ENCODE data around the gene PSMB4.
"Not testable (repeated sequence)": the region's sequence is repeated elsewhere in the genome, so short reads cannot be mapped to it uniquely, and the experiment has no call there.

The PSMB4 gene

DNA sequence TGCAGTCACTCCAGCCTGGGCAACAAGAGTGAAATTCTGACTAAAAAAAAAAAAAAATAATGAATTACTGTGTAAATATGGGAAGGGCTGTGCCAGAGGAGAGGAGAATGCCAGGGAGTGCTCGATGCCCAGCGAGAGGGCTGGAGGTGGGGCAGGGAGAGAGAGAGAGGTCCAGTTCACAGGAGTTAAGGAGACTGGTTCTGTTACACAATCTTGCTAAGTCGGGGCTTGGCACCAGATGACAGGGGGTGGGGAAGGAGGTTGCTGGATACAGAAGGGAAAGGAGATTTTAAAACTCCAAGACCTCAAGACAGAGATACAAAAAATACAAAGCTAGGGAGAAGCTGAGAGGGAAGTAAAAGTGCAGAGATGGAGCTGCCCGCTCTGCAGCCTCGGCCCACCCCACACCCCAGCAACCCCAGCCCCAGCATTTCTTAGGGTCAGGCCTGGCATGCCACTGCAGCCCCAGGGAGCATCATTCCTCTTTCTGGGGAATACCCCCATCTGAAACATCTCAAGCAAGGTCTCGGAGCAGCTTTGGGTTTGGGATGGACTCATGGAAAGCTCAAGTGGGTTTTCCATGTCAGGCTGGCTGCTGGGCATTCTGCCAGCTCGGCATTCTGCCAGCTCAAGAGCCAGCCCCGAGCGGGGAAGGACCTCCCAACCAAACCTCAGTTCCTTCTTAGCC lies 27.9 kb upstream of the PSMB4 start:
- Mint-ChIP-seq H3K4me1 (ENCODE audit: low read depth) (no peaks in the 10 kb centered on the region), H3K27ac (no peak overlapping the region)
- no peak for DNase-seq

DNA sequence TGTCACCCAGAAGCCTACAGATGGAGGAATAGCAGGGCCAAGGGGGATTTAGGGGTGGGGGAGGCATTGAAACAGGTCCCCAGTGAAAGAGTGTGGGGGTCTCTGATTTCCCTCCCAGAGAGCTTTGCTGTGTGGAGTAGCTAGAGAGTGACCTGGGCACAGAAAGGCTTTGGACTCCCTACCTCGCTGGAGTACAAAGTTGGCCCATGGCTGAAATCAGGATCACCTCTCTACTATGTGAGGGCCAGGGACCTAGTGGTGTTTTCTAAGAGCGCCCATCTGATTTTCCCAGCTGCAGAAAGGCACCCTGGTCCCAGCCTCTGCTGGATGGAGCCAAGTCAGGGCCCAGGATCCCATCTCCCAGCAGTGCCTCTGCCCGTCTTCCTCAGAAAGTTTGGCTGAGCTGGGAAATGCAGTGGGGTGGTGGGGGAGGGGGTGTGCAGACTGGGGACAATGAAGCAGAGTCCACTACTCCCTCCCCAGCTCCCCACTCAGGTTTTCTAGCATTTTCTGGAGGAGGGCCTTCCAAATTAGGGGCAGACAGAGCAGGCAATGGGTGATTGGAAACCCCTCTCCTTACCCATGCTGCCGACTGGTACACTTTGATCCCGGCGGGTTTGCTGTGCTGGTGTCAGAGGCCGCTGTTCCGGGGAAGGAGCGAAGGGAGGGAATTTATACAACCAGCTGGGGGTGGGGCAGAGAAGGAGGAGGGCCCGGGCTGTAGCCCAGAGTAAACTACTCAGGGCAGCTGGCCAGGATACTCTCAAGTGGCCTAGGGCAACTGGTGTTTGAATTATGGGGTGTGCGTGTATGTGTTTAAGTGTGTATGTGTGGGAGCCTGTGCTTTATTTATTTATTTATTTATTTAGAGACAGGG lies 27.1 kb upstream of the PSMB4 start, which contains the start of gene SELENBP1:
TSS of gene SELENBP1 (minus strand) at position 648 of the 877 bp plus-strand sequence. CDS start at position 584, 64 bp downstream.
- no peaks in the 10 kb centered on the region for H3K27me3 Mint-ChIP-seq
- H3K4me1 Mint-ChIP-seq (ENCODE audit: low read depth), result no peaks in the 10 kb centered on the region
- no peak within 1 kb of the TSS for H3K27ac Mint-ChIP-seq
- no peak within 1 kb of the TSS for H3K4me3 Mint-ChIP-seq
- DNase-seq, result no peak
- no peaks in the 10 kb centered on the region for H3K36me3 Mint-ChIP-seq (ENCODE audit: low read depth)
- H3K9me3 Mint-ChIP-seq, result no peaks in the 10 kb centered on the region

More for the DNA sequence above, 27.9 kb upstream of the PSMB4 start:
- Mint-ChIP-seq H3K27me3 (no peaks in the 10 kb centered on the region), H3K36me3 (ENCODE audit: low read depth) (no peaks in the 10 kb centered on the region), H3K9me3 (no peaks in the 10 kb centered on the region), H3K4me3 (no peak overlapping the region)

- H3K36me3 Mint-ChIP-seq (ENCODE audit: low read depth), result no peaks in the 10 kb centered on the region
- H3K4me1 Mint-ChIP-seq (ENCODE audit: low read depth), result no peaks in the 10 kb centered on the region
- H3K27ac Mint-ChIP-seq, result no peak overlapping the region
- no peak overlapping the region for H3K4me3 Mint-ChIP-seq
- DNase-seq, result no peak
- H3K27me3 Mint-ChIP-seq, result no peaks in the 10 kb centered on the region
- H3K9me3 Mint-ChIP-seq, result no peaks in the 10 kb centered on the region
These were observed 26.2 kb upstream of the PSMB4 start for GRCh38 chr1:151373196-151373595.

- Mint-ChIP-seq H3K27ac (no peak overlapping the region), H3K4me1 (ENCODE audit: low read depth) (no peaks in the 10 kb centered on the region), H3K4me3 (no peak overlapping the region), H3K9me3 (no peaks in the 10 kb centered on the region), H3K27me3 (no peaks in the 10 kb centered on the region), H3K36me3 (ENCODE audit: low read depth) (no peaks in the 10 kb centered on the region)
- DNase-seq, result no peak
These were observed 22.1 kb upstream of the PSMB4 start for GRCh38 chr1:151377150-151377884.

- Mint-ChIP-seq H3K9me3 (no peaks in the 10 kb centered on the region), H3K27ac (no peak overlapping the region), H3K27me3 (no peaks in the 10 kb centered on the region), H3K36me3 (ENCODE audit: low read depth) (no peaks in the 10 kb centered on the region), H3K4me3 (no peak overlapping the region), H3K4me1 (ENCODE audit: low read depth) (no peaks in the 10 kb centered on the region)
- no peak for DNase-seq
These were observed 14.8 kb upstream of the PSMB4 start for GRCh38 chr1:151384584-151384983.

GRCh38 chr1:151386002-151386401 lies 13.4 kb upstream of the PSMB4 start:
- Mint-ChIP-seq H3K27ac (no peak overlapping the region), H3K4me3 (no peak overlapping the region), H3K27me3 (no peaks in the 10 kb centered on the region), H3K4me1 (ENCODE audit: low read depth) (no peaks in the 10 kb centered on the region), H3K36me3 (ENCODE audit: low read depth) (no peaks in the 10 kb centered on the region), H3K9me3 (no peaks in the 10 kb centered on the region)
- no peak for DNase-seq

GRCh38 chr1:151390221-151391078 lies 8.9 kb upstream of the PSMB4 start:
- not testable (repeated sequence) for H3K36me3 Mint-ChIP-seq (ENCODE audit: low read depth); H3K4me3 Mint-ChIP-seq; H3K9me3 Mint-ChIP-seq; DNase-seq; H3K4me1 Mint-ChIP-seq (ENCODE audit: low read depth); H3K27ac Mint-ChIP-seq; H3K27me3 Mint-ChIP-seq

DNA sequence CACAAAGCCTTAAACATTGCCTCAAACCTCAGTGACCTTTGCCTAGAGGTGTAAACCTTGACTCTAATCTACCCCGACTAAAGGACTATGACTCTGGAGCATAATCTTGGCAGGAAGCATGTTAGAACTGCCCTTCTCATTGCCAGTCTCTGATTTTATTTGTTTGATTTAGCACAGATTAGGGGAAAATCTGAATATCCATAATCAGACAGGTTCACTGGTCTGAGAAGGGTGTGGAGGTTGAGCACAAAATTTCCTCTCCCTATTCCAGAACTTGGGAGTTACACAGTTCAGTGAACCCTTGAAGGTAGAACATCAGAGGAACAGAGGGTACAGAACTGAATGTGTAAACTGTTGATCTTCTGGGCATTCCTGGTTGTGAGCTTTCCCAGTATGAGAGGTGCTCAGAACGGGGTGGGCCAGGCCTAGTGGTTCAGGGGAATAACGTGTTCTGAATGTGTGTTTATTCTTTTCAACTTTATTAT lies 8.3 kb upstream of the PSMB4 start:
- Mint-ChIP-seq H3K4me3 (no peak overlapping the region), H3K27me3 (no peaks in the 10 kb centered on the region), H3K27ac (no peak overlapping the region), H3K4me1 (ENCODE audit: low read depth) (no peaks in the 10 kb centered on the region), H3K36me3 (ENCODE audit: low read depth) (no peaks in the 10 kb centered on the region), H3K9me3 (no peaks in the 10 kb centered on the region)
- DNase-seq, result no peak

DNA sequence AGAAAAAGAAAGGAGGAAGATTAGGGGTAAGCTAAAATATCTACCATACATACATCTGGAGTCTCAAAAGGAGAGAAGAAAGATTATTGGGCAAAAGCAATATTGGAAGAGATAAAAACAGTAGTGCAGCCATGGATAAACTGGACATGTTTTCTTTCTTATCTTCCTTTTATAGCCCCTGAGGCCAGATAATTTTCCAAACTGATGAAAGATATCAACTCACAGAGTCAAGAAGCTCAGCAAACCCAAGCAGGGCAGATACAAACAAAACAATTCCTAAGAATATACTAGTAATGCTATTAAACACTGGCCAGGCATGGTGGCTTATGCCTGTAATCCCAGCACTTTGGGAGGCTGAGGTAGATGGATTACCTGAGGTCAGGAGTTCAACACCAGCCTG lies 5.8 kb upstream of the PSMB4 start:
- no peak for DNase-seq
- Mint-ChIP-seq H3K27ac (no peak overlapping the region), H3K9me3 (no peaks in the 10 kb centered on the region), H3K27me3 (no peaks in the 10 kb centered on the region), H3K4me3 (no peak overlapping the region), H3K4me1 (ENCODE audit: low read depth) (peaks cover 4% of the 10 kb centered on the region), H3K36me3 (ENCODE audit: low read depth) (no peaks in the 10 kb centered on the region)

- H3K4me3 Mint-ChIP-seq, H3K27ac Mint-ChIP-seq: not testable (repeated sequence)
- peaks cover 18% of the 10 kb centered on the region for H3K4me1 Mint-ChIP-seq (ENCODE audit: low read depth)
These were observed 3.1 kb upstream of the PSMB4 start for GRCh38 chr1:151396265-151396664.

DNA sequence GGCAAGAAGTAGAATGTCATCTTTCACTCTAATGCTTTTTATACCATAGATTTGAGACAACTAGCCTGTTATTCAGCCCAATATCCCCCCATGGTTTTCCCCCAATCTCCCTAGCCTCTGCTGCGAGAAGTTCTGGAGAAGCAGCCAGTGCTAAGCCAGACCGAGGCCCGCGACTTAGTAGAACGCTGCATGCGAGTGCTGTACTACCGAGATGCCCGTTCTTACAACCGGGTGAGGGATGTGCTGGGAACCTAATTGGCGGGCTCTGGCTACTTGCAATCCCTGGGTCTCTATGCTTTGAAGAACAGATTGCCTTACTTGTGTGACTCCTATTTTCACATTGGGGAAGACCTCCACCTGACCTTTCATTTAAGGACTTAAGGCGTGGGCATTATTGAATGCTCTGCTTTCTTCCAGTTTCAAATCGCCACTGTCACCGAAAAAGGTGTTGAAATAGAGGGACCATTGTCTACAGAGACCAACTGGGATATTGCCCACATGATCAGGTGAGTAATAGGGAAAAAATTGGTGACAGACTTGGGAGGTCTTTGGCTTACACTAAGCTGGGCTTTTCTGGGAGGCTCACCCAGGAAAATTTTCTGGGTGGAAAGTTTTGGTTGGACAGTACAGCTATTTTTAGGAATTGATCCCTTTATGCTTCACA lies 1.9 kb downstream of the PSMB4 start:
- no peak for DNase-seq
- Mint-ChIP-seq H3K4me1 (ENCODE audit: low read depth) (peaks cover 40% of the 10 kb centered on the region), H3K27ac (peak overlapping the region; percentile 96), H3K4me3 (peak overlapping the region; percentile 94), H3K27me3 (no peaks in the 10 kb centered on the region), H3K9me3 (no peaks in the 10 kb centered on the region), H3K36me3 (ENCODE audit: low read depth) (peaks cover 68% of the 10 kb centered on the region)

More at GRCh38 chr1:151396265-151396664, 3.1 kb upstream of the PSMB4 start:
- H3K9me3 Mint-ChIP-seq, DNase-seq, H3K27me3 Mint-ChIP-seq: not testable (repeated sequence)
- H3K36me3 Mint-ChIP-seq (ENCODE audit: low read depth), result peaks cover 21% of the 10 kb centered on the region

DNA sequence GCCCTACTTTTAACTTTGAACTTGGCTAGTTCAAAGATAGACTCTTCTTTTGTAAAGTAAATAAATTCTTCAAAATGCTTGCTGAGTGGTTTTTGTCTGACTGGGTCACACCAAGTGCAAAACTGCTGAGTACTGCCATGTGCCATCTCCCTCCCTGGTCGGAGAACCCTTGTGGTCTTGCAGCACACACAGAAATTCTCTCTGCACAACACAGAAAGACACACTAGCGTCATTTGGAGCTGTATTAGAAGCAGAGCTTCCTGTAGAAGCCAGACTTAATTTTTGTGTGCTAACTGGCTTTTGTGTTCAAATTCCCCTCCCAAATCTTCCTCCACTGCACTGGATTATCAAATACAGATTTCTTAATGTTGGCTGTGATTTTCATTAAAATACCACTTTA lies 2.5 kb downstream of the PSMB4 start:
- no peaks in the 10 kb centered on the region for H3K9me3 Mint-ChIP-seq

GRCh38 chr1:151402764-151403163 lies 3.4 kb downstream of the PSMB4 start:
- no peaks in the 10 kb centered on the region for H3K27me3 Mint-ChIP-seq
- H3K27ac Mint-ChIP-seq, result peak overlapping the region; percentile 96
- no peaks in the 10 kb centered on the region for H3K9me3 Mint-ChIP-seq
- peaks cover 40% of the 10 kb centered on the region for H3K4me1 Mint-ChIP-seq (ENCODE audit: low read depth)
- H3K36me3 Mint-ChIP-seq (ENCODE audit: low read depth), result peaks cover 82% of the 10 kb centered on the region
- H3K4me3 Mint-ChIP-seq, result no peak overlapping the region
- DNase-seq, result no peak

More for the DNA sequence above, 2.5 kb downstream of the PSMB4 start:
- Mint-ChIP-seq H3K4me3 (peak overlapping the region; percentile 94), H3K36me3 (ENCODE audit: low read depth) (peaks cover 73% of the 10 kb centered on the region), H3K27me3 (no peaks in the 10 kb centered on the region), H3K27ac (peak overlapping the region; percentile 96), H3K4me1 (ENCODE audit: low read depth) (peaks cover 40% of the 10 kb centered on the region)
- no peak for DNase-seq

Measured in activated T-cell treated with anti-CD3 and anti-CD28 coated beads, Interleukin-2, amount 50 U/mL, for 24 hours (primary cell).